GM21737 (cell line): ENCODE data around the gene LRRC45.

Source experiments
- ATAC-seq: cut with Tn5 transposase; IDR thresholded peaks from one replicate; pipeline ENCODE4 v1.9.1; 2021; ENCODE audit warnings: mild to moderate bottlenecking, moderate library complexity; ENCODE audit not compliant: unreplicated experiment

Gene LRRC45

GRCh38 chr17:82006468-82007227 is 16.5 kb upstream of the LRRC45 start:
- ATAC-seq = no peak

GRCh38 chr17:82007228-82007494 is 15.9 kb upstream of the LRRC45 start:
- ATAC-seq = no peak

GRCh38 chr17:82007495-82008257 is 15.4 kb upstream of the LRRC45 start:
- ATAC-seq = no peak

GRCh38 chr17:82008258-82008940 is 14.7 kb upstream of the LRRC45 start:
- no peak for ATAC-seq

DNA sequence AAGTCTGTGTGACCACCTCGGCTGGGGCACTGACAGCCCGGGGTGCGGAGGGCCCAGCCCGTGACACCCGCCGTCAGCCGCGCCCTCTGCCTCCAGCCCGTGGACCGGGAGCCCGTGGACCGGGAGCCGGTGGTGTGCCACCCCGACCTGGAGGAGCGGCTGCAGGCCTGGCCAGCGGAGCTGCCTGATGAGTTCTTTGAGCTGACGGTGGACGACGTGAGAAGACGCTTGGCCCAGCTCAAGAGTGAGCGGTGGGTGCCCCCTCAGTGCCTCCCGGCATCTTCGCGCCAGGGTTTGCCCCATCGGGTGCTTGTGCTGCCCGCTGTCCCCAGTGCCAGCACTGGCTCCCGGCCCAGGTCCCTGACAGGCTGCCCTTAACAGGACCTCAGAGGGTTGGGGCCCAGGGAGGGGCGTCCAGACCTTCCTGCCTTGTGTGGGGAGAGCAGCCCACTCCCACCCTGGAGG is 14.1 kb upstream of the LRRC45 start:
- ATAC-seq = no peak

DNA sequence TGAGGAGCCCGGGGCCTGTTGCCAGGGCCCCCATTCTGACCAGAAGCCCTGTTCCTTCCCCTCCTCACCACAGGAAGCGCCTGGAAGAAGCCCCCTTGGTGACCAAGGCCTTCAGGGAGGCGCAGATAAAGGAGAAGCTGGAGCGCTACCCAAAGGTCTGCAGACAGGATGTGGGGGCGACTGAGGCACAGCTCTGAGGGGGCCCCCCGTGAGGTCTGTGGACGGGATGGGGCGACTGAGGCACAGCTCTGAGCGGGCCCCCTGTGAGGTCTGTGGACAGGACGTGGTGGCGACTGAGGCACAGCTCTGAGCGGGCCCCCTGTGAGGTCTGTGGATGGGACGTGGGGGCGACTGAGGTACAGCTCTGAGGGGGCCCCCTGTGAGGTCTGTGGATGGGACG is 13.7 kb upstream of the LRRC45 start:
- no peak for ATAC-seq

DNA sequence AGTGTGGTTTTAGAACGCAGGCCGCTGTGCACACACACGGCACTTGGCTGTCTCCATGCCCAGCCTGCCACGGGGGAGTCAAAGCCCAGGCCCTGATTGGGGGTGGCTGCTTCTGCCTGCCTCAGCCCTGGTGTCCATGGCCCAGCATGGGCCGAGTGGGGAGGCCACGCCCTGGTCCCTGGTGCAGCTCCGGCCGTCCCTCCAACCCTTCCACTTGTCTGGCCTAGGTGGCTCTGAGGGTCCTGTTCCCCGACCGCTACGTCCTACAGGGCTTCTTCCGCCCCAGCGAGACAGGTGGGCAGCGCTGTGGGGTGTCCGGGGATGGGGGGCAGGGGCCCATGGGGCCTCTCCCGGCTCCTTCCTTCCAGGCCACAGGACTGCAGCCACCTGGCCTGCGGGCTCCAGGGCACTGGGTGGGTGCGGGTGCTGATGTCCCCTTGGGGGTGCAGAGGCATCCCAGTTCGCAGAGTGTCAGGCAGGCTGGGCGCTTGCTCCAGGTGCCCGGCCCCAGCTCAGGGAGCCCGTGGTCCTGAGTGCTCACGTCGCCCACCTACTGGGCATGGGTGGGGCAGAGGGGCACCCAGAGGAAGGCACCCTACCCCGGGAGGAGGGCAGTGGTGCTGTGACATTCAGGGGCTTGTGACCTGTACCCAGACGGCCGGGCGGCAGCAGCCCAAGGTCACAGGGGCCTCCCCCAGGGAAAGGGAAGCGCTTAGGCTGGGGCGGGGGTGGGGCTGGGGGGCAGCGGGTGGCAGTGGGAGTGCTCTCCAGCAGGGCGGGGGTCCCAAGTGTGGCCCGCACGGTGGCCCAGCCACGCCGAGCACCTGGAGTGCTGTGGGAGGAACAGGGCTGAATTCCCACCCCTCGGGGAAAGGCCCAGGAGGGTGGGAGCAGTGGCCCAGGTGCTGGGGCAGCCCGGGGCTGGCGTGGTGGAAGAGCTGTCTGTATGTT is 12.3 kb upstream of the LRRC45 start:
- ATAC-seq = no peak

DNA sequence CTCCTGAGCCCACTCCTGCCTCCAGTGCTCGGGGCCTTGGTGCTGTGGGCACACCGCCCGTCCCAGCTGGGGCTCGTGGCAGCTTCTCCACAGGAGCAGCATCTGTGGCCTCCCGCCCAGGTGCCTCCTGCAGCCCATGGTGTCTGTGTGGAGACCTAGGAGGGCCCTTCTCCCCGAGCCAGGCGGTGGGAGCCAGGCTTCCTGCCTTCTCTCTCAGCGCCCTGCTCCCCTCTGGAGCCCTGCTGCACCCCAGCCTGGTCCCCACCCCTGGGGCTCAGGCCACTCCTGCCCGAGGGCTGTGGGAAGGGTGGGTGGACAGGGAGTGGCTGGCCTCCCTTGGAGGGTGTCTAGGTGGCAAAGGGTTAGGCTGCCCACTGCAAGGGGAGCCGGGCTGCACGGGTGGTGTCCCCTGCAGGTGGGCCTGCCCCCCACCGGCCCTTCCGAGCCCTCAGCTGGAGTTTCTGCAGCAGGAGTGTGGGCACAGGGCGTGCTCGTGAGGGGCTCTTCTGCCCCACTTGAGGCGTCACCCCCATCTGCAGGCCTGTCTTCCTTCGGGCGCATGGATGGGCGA is 11.4 kb upstream of the LRRC45 start:
- no peak for ATAC-seq

DNA sequence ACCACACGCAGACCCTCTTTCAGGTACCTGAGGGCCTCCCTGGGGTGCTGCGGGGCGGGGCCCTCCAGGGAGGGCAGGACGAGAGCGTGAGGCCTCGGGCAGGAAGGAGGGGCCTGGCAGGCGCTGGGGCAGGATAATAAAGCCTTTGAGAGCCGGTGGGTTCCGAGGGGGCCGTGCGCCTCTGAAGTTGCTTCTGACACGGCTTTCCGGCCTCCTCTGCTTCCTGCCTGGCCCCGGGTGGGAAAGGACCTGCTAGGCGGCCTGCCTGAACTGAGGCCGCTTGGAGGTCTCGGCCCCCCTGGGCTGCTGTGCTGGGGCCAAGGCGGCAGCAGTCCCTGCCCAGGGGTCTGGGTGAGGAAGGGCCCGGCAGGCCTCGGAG is 10.9 kb upstream of the LRRC45 start:
- no peak for ATAC-seq

GRCh38 chr17:82012640-82013295 is 10.3 kb upstream of the LRRC45 start:
- no peak for ATAC-seq

GRCh38 chr17:82013341-82013740 is 9.8 kb upstream of the LRRC45 start:
- ATAC-seq = no peak

- no peak for ATAC-seq
Observed at GRCh38 chr17:82013772-82014321, 9.3 kb upstream of the LRRC45 start.

- no peak for ATAC-seq
Observed at GRCh38 chr17:82014432-82014831, 8.7 kb upstream of the LRRC45 start.

GRCh38 chr17:82014971-82015310 is 8.2 kb upstream of the LRRC45 start:
- ATAC-seq = no peak

- ATAC-seq = no peak
Observed at GRCh38 chr17:82015311-82015971, 7.7 kb upstream of the LRRC45 start.

GRCh38 chr17:82016061-82016874 is 6.8 kb upstream of the LRRC45 start:
- ATAC-seq = no peak

GRCh38 chr17:82016875-82017459 is 6.1 kb upstream of the LRRC45 start:
- no peak for ATAC-seq

GRCh38 chr17:82017612-82018151 is 5.4 kb upstream of the LRRC45 start:
- ATAC-seq = no peak
